ENCODE data around the gene ZC3H7B. TPM values are rescaled to one million over a fixed set of nuclear protein-coding genes. Genes with fewer than 3 reads are reported as not detected.

Gene ZC3H7B
- polyA plus RNA-seq, 1 donor (not counting 4 experiments of a cell fraction or from before 2014, with no cell fraction given) = 24.2 TPM

DNA sequence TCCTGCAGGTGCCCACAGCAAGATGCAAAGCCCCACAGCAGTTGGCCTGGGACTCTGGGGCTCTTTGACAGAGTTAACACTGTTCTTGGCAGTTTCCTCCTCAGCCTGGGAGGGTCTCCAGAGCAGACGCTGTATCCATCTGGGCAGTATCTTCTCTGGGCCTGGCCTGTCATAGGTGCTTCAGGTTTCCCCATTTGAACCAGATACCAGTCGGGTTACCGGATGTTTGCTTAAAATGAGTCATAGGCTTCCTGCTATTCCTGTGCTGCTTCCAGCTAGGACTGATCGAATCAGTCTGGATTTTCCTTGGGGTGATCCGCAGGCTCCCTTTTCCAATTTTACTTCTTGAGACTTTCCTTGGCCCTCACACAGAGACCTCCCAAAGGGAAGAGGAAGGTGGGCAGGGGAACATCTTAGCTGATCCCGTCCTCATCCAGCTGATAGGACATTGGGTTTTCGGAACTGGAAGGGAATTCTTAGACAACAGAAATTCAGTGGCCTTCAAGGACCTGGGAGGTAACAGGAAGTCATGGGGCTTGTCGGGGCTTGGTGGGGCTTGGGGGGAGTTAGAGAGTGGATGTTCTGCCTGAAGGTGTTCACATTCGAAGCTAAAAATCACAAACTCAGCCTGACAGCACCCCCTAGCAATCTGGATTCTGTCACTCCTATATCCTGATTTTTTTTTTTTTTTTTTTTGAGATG lies 12.9 kb upstream of the ZC3H7B start:
- peak; percentile 90 for DNase-seq (ENCODE audit: low read depth, low spot score)
- Histone ChIP-seq H2AFZ (ENCODE audit: control insufficient read depth, low read length) (peak overlapping the region; percentile 91), H3K36me3 (ENCODE audit: control insufficient read depth in 2 of 2, extremely low read depth in 1 of 2, insufficient read depth in 2 of 2, low read length in 2 of 2) (peaks cover 2 to 8% of the 10 kb centered on the region in 2 experiments), H3K4me1 (ENCODE audit: control insufficient read depth, extremely low read depth, insufficient read depth, low read length) (peaks cover 57% of the 10 kb centered on the region), H3K4me2 (ENCODE audit: control insufficient read depth, extremely low read depth, insufficient read depth, low read depth, low read length) (peak overlapping the region; percentile 100), H3K9ac (ENCODE audit: control insufficient read depth, extremely low read depth, insufficient read depth, low read length) (peak overlapping the region; percentile 89), H4K20me1 (ENCODE audit: control insufficient read depth, extremely low read depth, insufficient read depth, low read length) (peaks cover 8% of the 10 kb centered on the region), H3K27ac (ENCODE audit: control insufficient read depth, insufficient read depth, low read length) (peak overlapping the region; percentile 99), H3K79me2 (ENCODE audit: control insufficient read depth, insufficient read depth, low read length) (peaks cover 22% of the 10 kb centered on the region), H3K4me3 (ENCODE audit: control insufficient read depth in 2 of 3, extremely low read depth in 1 of 3, insufficient read depth in 2 of 3, low read depth in 1 of 3, low read length in 3 of 3) (peak overlapping the region; percentile 12 to 80 (median 70)), H3K9me3 (ENCODE audit: control insufficient read depth, low read depth, low read length) (no peaks in the 10 kb centered on the region), H3K9me1 (ENCODE audit: control insufficient read depth, extremely low read depth, insufficient read depth, low read length) (peaks cover 2% of the 10 kb centered on the region), H3K27me3 (ENCODE audit: control insufficient read depth, extremely low read depth, insufficient read depth, low read length) (no peaks in the 10 kb centered on the region)
- no peak for TF ChIP-seq EZH2 (IDR thresholded peaks at IDR 0.05; ENCODE audit: low read length)
- TF ChIP-seq, protein P1, sequence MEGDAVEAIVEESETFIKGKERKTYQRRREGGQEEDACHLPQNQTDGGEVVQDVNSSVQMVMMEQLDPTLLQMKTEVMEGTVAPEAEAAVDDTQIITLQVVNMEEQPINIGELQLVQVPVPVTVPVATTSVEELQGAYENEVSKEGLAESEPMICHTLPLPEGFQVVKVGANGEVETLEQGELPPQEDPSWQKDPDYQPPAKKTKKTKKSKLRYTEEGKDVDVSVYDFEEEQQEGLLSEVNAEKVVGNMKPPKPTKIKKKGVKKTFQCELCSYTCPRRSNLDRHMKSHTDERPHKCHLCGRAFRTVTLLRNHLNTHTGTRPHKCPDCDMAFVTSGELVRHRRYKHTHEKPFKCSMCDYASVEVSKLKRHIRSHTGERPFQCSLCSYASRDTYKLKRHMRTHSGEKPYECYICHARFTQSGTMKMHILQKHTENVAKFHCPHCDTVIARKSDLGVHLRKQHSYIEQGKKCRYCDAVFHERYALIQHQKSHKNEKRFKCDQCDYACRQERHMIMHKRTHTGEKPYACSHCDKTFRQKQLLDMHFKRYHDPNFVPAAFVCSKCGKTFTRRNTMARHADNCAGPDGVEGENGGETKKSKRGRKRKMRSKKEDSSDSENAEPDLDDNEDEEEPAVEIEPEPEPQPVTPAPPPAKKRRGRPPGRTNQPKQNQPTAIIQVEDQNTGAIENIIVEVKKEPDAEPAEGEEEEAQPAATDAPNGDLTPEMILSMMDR (optimal IDR thresholded peaks at IDR 0.05 in 1 of 3, IDR thresholded peaks at IDR 0.05 in 1 of 3, conservative IDR thresholded peaks at IDR 0.05 in 1 of 3; ENCODE audit: extremely low read depth in 1 of 3, insufficient read depth in 2 of 3, low read length in 3 of 3) = peak in 1 of 3 experiments; percentile 42
- dilution Hi-C loops (cut with MboI; ENCODE audit: extremely low pct_ligation_motif_present, low sequenced_read_pairs) = no loop called here
- peak; percentile 94 for FAIRE-seq

DNA sequence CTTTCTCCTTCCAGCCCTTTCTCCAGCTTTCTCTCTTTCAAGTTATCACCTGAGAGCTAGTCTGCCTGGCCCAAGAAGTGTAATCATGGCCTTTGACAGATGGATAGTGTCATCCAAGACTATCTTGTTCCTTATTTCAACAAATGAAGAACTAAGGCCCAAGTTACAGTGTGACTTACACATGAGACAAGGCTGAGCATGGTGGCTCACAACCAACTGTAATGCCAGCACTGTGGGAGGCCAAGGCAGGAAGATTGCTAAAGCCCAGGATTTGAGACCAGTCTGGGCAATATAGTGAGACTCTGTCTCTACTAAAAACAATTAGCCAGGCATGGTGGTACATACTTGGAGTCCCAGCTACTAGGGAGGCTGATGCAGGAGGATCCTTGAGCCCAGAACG lies 11.7 kb upstream of the ZC3H7B start:
- FAIRE-seq = no peak
- H3K9me3 ChIP-seq (ENCODE audit: control insufficient read depth, low read depth, low read length) = no peaks in the 10 kb centered on the region
- peaks cover 12% of the 10 kb centered on the region for H3K79me2 ChIP-seq (ENCODE audit: control insufficient read depth, insufficient read depth, low read length)
- H3K4me3 ChIP-seq (ENCODE audit: control insufficient read depth in 2 of 3, extremely low read depth in 1 of 3, insufficient read depth in 2 of 3, low read depth in 1 of 3, low read length in 3 of 3) = no peak overlapping the region
- no peak for DNase-seq (ENCODE audit: low read depth, low spot score)
- peaks cover 53% of the 10 kb centered on the region for H3K4me1 ChIP-seq (ENCODE audit: control insufficient read depth, extremely low read depth, insufficient read depth, low read length)
- peak overlapping the region; percentile 13 for H2AFZ ChIP-seq (ENCODE audit: control insufficient read depth, low read length)
- no peaks in the 10 kb centered on the region for H3K27me3 ChIP-seq (ENCODE audit: control insufficient read depth, extremely low read depth, insufficient read depth, low read length)
- peak overlapping the region; percentile 22 for H3K4me2 ChIP-seq (ENCODE audit: control insufficient read depth, extremely low read depth, insufficient read depth, low read depth, low read length)
- H3K36me3 ChIP-seq (ENCODE audit: control insufficient read depth in 2 of 2, extremely low read depth in 1 of 2, insufficient read depth in 2 of 2, low read length in 2 of 2) = peaks cover 0 to 5% of the 10 kb centered on the region in 2 experiments
- peak overlapping the region; percentile 81 for H3K27ac ChIP-seq (ENCODE audit: control insufficient read depth, insufficient read depth, low read length)
- dilution Hi-C loops (cut with MboI; ENCODE audit: extremely low pct_ligation_motif_present, low sequenced_read_pairs) = no loop called here
- no peaks in the 10 kb centered on the region for H3K9me1 ChIP-seq (ENCODE audit: control insufficient read depth, extremely low read depth, insufficient read depth, low read length)
- TF ChIP-seq, protein P1 (optimal IDR thresholded peaks at IDR 0.05 in 1 of 3, IDR thresholded peaks at IDR 0.05 in 1 of 3, conservative IDR thresholded peaks at IDR 0.05 in 1 of 3; ENCODE audit: extremely low read depth in 1 of 3, insufficient read depth in 2 of 3, low read length in 3 of 3) = no peak
- TF ChIP-seq EZH2 (IDR thresholded peaks at IDR 0.05; ENCODE audit: low read length) = no peak
- H3K9ac ChIP-seq (ENCODE audit: control insufficient read depth, extremely low read depth, insufficient read depth, low read length) = no peak overlapping the region
- peaks cover 5% of the 10 kb centered on the region for H4K20me1 ChIP-seq (ENCODE audit: control insufficient read depth, extremely low read depth, insufficient read depth, low read length)

All from keratinocyte (primary cell).